ENCODE measurements around the gene AGR3. TPM values are rescaled to one million over a fixed set of nuclear protein-coding genes. Genes with fewer than 3 reads are reported as not detected.
A peak's percentile ranks its signal among the peaks of the same experiment; 100 is the strongest.

Gene AGR3
- total RNA-seq, 1 donor from 2014 or later: not detected

DNA sequence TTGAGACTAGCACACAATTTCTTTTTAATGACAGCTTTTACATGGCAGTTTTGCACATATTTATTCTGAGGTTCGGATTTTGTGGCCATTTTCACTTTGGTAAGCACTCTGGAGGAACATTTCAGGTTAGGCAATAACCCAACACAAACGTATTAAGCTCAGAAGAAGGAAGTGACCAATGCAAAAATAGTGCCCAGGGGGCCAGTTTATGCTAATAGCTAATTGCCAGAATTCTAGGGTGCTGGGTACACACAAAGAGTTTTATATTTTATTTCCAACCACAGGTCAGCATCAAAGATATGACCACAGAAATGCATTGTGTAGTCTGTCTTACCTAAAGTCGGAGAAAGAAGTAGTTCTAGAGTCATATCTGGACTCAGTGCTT, 68.6 kb downstream of the AGR3 start:
- peaks cover 19% of the 10 kb centered on the region for H3K4me1 Mint-ChIP-seq (ENCODE audit: low read depth, unreplicated experiment)
- H3K4me3 ChIP-seq (ENCODE audit: insufficient read depth, low read depth, low read length): no peak overlapping the region
- H3K27me3 Mint-ChIP-seq (ENCODE audit: low read depth, unreplicated experiment): peaks cover 5% of the 10 kb centered on the region
- no peak for FAIRE-seq
- no peak overlapping the region for H2AFZ ChIP-seq (ENCODE audit: low read depth, low read length)
- H3K9me3 Mint-ChIP-seq (ENCODE audit: unreplicated experiment): no peaks in the 10 kb centered on the region
- TF ChIP-seq EZH2 (IDR thresholded peaks at IDR 0.05; ENCODE audit: insufficient read depth, low read length) (no peak), CTCF (IDR thresholded peaks at IDR 0.05; ENCODE audit: insufficient read depth, low read depth, low read length) (no peak)
- no peak overlapping the region for H3K27ac Mint-ChIP-seq (ENCODE audit: unreplicated experiment)
- H3K4me2 ChIP-seq (ENCODE audit: low read length): no peak overlapping the region
- no peaks in the 10 kb centered on the region for H3K4me1 ChIP-seq (ENCODE audit: insufficient read depth, low read length)
- H3K79me2 ChIP-seq (ENCODE audit: insufficient read depth, low read length): no peaks in the 10 kb centered on the region
- H3K4me3 Mint-ChIP-seq (ENCODE audit: unreplicated experiment): no peak overlapping the region
- H3K36me3 ChIP-seq (ENCODE audit: insufficient read depth, low read length): no peaks in the 10 kb centered on the region
- no peaks in the 10 kb centered on the region for H3K36me3 Mint-ChIP-seq (ENCODE audit: low read depth, unreplicated experiment)
- no peaks in the 10 kb centered on the region for H3K27me3 ChIP-seq (ENCODE audit: insufficient read depth, low read length)
- DNase-seq (ENCODE audit: low read depth): no peak
- H3K27ac ChIP-seq (ENCODE audit: low read depth, low read length): no peak overlapping the region
- H4K20me1 ChIP-seq (ENCODE audit: insufficient read depth, low read length): no peaks in the 10 kb centered on the region
- no peaks in the 10 kb centered on the region for H3K9me3 ChIP-seq (ENCODE audit: insufficient read depth, low read depth, low read length)
- H3K9ac ChIP-seq (ENCODE audit: low read length): no peak overlapping the region

- no peak overlapping the region for H2AFZ ChIP-seq (ENCODE audit: low read depth, low read length)
- no peak overlapping the region for H3K27ac Mint-ChIP-seq (ENCODE audit: unreplicated experiment)
- H3K36me3 ChIP-seq (ENCODE audit: insufficient read depth, low read length): no peaks in the 10 kb centered on the region
- TF ChIP-seq CTCF (IDR thresholded peaks at IDR 0.05; ENCODE audit: insufficient read depth, low read depth, low read length): no peak
- TF ChIP-seq EZH2 (IDR thresholded peaks at IDR 0.05; ENCODE audit: insufficient read depth, low read length): no peak
- FAIRE-seq (no peak), DNase-seq (ENCODE audit: low read depth) (no peak)
- no peaks in the 10 kb centered on the region for H4K20me1 ChIP-seq (ENCODE audit: insufficient read depth, low read length)
- no peak overlapping the region for H3K4me3 ChIP-seq (ENCODE audit: insufficient read depth, low read depth, low read length)
- H3K9ac ChIP-seq (ENCODE audit: low read length): no peak overlapping the region
- no peaks in the 10 kb centered on the region for H3K79me2 ChIP-seq (ENCODE audit: insufficient read depth, low read length)
- H3K9me3 Mint-ChIP-seq (ENCODE audit: unreplicated experiment): no peaks in the 10 kb centered on the region
- H3K27ac ChIP-seq (ENCODE audit: low read depth, low read length): no peak overlapping the region
- H3K4me1 Mint-ChIP-seq (ENCODE audit: low read depth, unreplicated experiment): peaks cover 14% of the 10 kb centered on the region
- H3K9me3 ChIP-seq (ENCODE audit: insufficient read depth, low read depth, low read length): no peaks in the 10 kb centered on the region
- H3K4me2 ChIP-seq (ENCODE audit: low read length): no peak overlapping the region
- H3K36me3 Mint-ChIP-seq (ENCODE audit: low read depth, unreplicated experiment): no peaks in the 10 kb centered on the region
- no peaks in the 10 kb centered on the region for H3K27me3 ChIP-seq (ENCODE audit: insufficient read depth, low read length)
- peaks cover 5% of the 10 kb centered on the region for H3K27me3 Mint-ChIP-seq (ENCODE audit: low read depth, unreplicated experiment)
- H3K4me1 ChIP-seq (ENCODE audit: insufficient read depth, low read length): no peaks in the 10 kb centered on the region
- H3K4me3 Mint-ChIP-seq (ENCODE audit: unreplicated experiment): no peak overlapping the region
Observed at GRCh38 chr7:16812542-16813231, 69.1 kb downstream of the AGR3 start.

- Mint-ChIP-seq H3K27me3 (ENCODE audit: low read depth, unreplicated experiment) (peaks cover 5% of the 10 kb centered on the region), H3K4me3 (ENCODE audit: unreplicated experiment) (no peak overlapping the region), H3K4me1 (ENCODE audit: low read depth, unreplicated experiment) (peaks cover 9% of the 10 kb centered on the region), H3K36me3 (ENCODE audit: low read depth, unreplicated experiment) (no peaks in the 10 kb centered on the region), H3K9me3 (ENCODE audit: unreplicated experiment) (no peaks in the 10 kb centered on the region), H3K27ac (ENCODE audit: unreplicated experiment) (no peak overlapping the region)
- Histone ChIP-seq H3K9me3 (ENCODE audit: insufficient read depth, low read depth, low read length) (no peaks in the 10 kb centered on the region), H3K27me3 (ENCODE audit: insufficient read depth, low read length) (no peaks in the 10 kb centered on the region), H3K79me2 (ENCODE audit: insufficient read depth, low read length) (no peaks in the 10 kb centered on the region), H3K4me3 (ENCODE audit: insufficient read depth, low read depth, low read length) (no peak overlapping the region), H3K4me1 (ENCODE audit: insufficient read depth, low read length) (no peaks in the 10 kb centered on the region), H3K9ac (ENCODE audit: low read length) (no peak overlapping the region), H4K20me1 (ENCODE audit: insufficient read depth, low read length) (no peaks in the 10 kb centered on the region), H3K4me2 (ENCODE audit: low read length) (peak overlapping the region; percentile 38), H2AFZ (ENCODE audit: low read depth, low read length) (no peak overlapping the region), H3K27ac (ENCODE audit: low read depth, low read length) (peak overlapping the region; percentile 30), H3K36me3 (ENCODE audit: insufficient read depth, low read length) (no peaks in the 10 kb centered on the region)
- TF ChIP-seq CTCF (IDR thresholded peaks at IDR 0.05; ENCODE audit: insufficient read depth, low read depth, low read length) (no peak), EZH2 (IDR thresholded peaks at IDR 0.05; ENCODE audit: insufficient read depth, low read length) (no peak)
- peak; percentile 74 for DNase-seq (ENCODE audit: low read depth)
- peak; percentile 26 for FAIRE-seq
Observed at GRCh38 chr7:16811551-16811950, 70.2 kb downstream of the AGR3 start.

Data from astrocyte (in vitro differentiated cells and primary cell).